Stimulated activated CD8-positive, alpha-beta memory T cell treated with anti-CD3 and anti-CD28 coated beads, Interleukin-12 subunit alpha, Interleukin-12 subunit beta, amount 100 ng/mL, for 1 hour (primary cell): ENCODE data around the gene RAPGEF6.
"Not testable (repeated sequence)": the region's sequence is repeated elsewhere in the genome, so short reads cannot be mapped to it uniquely, and the experiment has no call there.

Source experiments
- DNase-seq: peaks from one replicate; pipeline ENCODE4 v3.0.0-alpha.2; 2020; ENCODE audit warnings: low read depth

The RAPGEF6 gene

DNA sequence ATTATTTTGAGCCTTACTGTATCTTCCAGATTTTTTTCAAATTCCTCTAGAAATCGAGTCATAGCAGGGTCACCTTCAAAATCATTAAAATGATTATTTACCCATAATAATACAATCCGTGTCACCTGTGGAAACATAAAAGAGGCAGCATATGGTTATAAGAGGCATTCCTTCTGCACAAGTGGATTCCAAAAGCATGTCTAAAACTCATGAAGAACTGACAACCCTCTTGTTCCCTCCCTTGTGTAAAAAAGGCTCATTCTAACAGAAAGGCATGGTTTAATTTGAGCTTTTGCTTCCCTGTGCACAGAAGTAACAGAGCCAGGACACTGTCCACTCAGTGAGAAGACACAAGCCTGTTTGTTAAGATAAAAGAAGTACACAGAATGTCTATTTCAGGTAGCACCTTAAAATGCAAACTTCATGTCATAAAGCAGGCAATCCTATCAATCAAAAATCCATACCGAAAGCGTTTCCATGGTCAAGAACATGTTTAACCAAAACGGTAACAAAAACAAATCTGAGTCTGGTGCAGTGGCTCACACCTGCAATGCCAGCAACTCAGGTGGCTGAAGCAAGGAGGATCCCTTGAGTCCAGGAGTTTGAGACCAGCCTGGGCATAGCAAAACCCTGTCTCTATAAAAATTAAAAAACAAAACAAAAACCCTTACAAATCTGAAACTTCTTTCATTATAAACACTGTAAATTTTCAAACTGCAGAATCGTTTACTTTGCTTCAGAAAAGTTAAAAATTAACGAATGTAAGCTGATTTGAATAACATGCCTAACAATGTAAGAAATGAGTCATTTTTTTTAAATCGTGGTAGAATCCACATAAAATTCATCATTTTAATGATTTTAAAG is 139.3 kb downstream of the RAPGEF6 start:
- DNase-seq: no peak

DNA sequence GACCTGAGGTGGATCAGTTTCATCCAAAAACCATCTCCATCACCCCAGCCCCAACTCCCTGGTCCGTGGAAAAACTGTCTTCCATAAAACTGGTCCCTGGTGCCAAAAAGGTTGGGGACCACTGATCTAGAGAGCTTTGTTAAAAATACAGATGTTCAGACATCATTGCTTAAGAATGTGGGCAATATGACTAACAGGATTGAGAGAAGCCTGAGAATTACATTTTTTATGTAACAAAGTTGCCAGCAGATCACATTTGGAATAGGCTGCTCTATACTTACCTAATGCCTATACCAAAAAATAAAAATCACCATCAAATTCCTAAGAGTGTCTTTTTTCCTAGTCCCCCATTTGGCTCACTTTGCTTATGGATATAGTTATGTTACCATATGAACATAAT is 143.3 kb downstream of the RAPGEF6 start:
- DNase-seq: no peak

DNA sequence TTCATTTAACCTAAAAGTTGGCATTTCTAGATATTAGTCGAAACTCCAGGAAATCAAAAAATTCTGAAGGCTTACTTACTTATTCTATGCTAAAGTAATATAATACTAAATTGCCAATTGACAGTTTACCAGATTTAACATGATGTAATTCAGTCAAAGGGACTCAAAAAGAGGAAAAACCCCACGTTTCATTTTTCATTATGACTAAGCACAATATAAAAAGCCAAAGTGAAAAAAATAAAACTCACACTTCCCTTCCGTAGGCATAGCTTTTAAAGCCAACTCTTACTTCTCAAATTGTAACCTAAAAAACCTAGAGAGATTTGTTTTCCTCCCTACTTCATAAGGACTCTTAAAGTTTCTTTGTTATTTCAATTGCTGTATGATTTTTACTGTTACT is 146.6 kb downstream of the RAPGEF6 start:
- no peak for DNase-seq

DNA sequence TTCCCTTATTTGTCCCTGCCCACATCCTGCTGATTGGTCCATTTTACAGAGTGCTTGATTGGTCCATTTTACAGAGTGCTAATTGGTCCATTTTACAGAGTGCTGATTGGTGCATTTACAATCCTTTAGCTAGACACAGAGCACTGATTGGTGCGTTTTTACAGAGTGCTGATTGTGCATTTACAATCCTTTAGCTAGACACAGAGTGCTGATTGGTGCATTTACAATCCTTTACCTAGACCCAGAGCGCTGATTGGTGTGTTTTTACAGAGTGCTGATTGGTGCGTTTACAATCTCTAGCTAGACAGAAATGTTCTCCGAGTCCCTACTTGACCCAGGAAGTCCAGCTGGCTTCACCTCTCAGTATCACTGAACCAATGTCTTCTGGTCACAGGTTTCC is 147.7 kb downstream of the RAPGEF6 start:
- not testable (repeated sequence) for DNase-seq

DNA sequence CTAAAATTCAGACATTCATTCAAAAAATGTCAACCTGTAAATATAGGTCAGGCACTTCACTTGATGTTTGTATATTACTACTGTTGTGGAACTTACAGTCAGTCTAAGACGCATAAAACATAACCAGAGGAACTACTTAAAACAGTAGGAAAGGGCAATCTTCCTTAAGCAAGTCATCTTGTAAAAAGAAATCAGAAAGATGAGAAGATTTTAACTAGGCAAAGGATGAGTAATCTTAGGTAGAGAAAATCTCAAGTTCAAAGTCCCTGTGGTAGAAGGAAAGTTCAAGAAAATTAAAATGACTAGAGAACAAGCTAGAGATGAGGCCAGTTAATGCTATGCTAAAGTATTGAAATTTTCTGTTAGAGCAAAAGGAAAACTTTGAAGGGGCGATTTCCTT is 152.4 kb downstream of the RAPGEF6 start:
- DNase-seq: no peak

DNA sequence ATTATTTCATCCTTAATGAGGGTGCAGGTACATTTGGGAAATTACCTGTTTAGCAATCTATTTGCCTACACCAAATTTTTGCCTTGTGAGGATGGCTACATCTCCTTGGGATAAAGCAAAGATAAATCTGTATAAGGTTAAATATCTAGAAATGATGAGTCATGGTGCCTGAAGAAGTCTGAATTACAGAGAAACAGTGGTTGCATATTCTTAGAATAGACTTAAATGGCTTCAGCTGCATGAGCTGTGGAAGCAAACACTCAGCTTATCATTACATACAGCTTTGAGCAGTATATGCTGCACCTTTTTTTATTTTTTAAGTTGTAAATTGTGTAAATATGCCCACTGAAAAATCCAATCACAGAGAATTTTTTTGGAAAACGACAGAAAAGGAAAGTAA is 153.5 kb downstream of the RAPGEF6 start:
- no peak for DNase-seq

DNA sequence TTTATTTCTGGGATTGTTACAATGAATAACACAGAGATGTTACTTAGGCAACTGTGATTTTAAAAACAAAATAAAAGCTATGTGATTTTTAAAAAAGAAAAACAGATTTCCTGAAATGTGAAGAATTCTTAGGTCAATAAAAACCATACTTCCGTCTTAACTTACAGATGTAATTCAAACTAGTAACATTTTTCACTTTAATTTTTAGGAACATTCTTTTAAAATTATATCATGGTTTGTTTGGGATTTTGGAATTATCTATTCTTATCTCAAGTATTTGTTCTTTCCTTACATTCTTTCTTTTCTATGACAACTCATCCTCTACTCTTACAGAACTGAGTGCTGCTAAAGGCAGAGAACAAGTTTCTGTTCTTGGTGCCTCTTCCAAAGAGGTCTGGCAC is 159.5 kb downstream of the RAPGEF6 start:
- no peak for DNase-seq

DNA sequence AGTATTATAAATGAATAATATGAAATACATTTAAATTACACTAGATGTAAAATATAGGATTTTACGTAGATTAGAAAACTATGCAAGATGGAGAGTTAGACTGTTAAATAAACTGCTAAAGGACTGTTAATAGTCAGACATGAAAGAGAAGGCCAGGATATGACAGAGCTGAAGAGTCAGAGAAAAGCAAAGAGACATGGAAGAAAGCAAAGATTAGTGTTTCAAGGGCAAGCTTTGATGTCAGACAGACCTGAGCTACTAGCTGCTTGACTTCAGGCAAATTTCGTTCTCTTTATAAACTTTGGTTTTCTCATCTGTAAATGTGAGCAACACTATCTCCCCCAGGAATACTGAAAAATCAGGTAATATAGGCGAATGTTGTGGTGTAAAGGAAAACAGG is 161.3 kb downstream of the RAPGEF6 start:
- no peak for DNase-seq

DNA sequence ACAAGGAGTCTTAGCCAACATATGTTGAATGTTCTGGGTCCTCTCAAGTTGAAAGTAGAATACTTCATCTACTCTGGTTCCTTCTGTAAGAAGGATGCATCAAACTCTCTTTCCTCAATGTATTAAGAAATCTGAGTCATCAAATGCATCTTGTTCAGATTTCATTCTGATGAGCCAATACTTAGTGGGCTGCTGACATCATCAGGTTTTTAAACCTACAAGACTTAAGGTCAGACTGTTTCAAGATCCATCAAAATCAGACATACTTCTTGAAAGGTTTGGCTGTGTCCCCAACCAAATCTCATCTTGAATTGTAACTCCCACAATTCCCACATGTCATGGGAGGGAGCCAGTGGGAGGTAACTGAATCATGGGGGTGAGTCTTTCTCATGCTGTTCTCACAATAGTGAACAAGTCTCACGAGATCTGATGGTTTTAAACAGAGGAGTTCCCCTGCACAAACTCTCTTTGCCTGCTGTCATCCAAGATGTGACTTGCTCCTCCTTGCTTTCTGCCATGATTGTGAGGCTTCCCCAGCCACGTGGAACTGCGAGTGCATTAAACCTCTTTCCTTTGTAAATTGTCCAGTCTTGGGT is 168.8 kb downstream of the RAPGEF6 start:
- no peak for DNase-seq

DNA sequence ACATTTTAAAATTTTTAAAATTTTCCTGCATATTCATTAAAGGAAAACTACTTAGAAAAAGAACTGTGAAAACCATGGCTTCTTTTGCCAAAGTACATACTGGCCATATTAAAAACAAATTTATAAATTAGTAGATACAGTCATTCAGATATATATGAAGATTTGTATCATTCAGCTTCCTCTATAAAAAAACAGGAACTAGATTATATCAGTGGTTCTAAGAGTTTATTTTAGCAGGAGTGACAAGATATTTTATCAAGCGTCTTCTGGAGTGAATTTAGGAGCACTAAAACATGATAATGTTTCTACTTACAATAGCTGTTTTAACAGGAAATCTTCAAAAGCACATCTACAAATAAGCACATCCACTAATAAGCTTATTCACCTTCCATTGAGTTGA is 171.4 kb downstream of the RAPGEF6 start:
- no peak for DNase-seq

DNA sequence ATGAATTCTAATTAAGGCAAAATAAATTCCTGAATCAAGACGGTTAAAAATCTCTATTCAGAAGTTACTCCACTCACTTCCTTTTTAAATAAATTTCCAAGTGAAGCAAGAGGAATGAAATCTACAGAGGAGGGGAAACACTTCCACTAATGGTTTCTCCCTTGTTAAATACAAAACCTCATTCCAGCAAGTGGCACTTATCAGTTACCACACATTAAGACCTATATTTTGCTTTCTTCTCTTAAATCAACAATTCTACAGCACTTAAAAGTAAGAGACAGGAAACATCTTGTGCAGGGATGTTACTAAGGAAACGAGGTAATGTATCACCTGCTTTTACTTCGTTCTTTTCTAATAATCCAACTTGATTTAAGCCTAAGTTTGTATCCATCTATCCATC is 172.6 kb downstream of the RAPGEF6 start:
- DNase-seq: no peak

DNA sequence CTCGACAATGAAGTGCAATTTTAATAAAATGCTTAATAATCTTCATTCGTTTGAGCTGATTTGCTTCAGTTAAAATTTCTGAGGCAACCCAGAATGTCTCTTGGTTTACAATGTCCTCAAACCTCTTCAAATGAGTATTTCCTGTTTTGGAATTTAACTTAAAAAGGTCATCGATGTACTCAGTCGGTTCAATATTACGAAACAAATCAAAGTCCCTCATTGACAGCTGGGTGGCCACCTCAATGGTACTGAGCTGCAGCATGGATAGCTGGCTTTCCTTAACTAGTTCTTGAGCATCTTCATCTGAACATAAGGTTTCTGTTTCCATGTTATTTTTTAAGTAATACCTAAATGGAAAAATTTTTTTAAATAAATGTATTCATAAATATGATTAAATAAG is 173.3 kb downstream of the RAPGEF6 start:
- DNase-seq: no peak

DNA sequence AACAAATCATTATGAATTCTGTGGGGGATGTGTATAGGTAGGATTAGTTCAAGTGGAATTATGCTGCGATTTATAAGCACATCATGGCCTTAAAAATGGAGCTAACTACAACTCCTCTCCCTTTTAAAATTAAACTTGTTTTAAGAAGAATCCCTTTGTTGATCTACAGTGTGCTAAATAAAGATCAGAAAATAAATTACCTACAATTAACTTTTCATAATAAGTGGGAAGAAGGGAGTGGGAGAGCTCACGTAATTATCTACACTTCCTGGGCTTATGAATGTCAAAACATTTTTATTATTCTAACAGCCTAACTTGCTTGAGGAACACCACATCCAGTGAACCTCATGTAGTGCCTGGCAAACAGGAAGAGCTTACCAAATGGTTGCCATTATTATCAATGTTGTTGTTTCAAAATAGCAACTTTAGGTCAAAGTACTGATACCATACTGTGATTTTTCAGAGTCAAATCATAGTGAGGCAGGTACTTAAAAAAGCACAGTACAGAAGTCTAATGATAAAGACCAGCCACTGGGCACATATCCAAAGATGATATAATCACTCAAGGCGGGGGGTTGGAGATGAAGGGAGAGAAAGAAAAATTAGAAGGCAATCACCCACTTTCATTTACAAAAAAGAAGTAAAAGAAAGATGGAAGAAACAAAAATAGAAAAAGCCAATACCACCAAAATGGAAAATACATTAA is 174.0 kb downstream of the RAPGEF6 start:
- DNase-seq: no peak

DNA sequence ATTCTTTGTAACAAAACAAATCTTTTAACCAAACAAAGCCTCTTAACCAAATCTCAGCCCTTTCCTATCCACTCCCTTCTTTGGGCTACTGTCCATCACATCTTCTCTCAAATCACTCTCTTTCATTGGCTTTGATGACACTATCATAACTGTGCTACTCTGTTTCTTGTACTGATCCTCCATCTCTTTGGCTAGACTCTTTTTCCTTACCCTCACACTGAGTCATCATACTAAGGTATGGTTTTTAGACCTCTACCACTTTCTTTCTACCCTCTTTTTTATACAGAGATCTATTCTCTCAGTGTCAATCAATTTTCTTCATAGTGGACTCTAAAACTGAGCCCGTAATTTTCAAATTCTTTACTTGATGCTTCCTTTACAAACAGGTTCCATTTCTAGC is 174.9 kb downstream of the RAPGEF6 start:
- DNase-seq: no peak

DNA sequence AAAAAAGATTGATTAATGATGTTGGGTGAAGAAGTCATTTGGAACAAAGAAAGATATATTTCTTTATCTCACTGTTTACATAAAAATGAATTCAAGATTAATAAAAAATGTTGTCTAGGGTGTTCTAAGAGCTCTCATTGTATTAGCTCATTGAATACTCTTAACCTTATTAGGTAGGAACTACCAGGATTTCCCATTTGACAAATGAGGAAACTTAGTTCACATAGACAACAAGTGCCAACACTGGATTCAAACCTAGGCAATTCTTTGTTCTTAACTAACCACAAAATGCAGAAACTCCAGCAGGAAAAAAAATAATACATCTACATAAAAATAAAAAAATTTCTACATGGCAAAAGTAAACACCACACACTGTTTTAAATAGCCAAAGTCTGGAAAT is 175.8 kb downstream of the RAPGEF6 start:
- DNase-seq: no peak

DNA sequence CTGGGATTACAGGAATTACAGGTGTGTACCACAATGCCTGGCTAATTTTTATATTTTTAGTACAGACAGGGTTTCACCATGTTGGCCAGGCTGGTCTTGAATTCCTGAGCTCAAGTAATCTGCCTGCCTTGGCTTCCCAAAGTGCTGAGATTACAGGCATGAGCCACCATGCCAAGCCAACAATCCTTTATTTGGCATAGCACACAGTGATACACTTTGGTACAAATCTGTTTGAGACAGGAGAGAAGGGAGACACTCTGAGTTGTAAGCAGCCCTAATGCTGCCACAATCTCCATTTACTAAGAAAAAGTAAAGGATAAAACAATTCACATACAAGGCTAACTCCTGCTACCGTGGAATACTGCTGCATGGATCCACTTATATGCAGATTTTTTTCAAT is 177.8 kb downstream of the RAPGEF6 start:
- DNase-seq: no peak

DNA sequence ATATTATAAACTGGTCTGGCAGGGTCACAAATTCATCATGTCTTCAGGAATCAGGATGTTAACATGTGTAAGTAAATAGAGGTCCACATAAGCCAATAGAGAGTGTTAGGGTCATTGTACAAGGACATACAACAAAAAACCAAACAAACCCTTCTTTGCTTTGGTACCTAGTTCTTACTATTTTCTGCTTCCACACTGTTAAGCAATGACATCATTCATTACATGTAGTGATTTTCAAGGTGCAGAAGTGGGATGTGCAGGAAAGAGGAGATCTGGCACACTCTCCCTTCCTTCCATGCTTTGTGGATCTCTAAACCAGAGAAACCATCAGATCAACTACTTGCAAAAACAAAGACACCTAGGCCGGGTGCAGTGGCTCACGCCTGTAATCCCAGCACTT is 184.1 kb downstream of the RAPGEF6 start:
- no peak for DNase-seq

DNA sequence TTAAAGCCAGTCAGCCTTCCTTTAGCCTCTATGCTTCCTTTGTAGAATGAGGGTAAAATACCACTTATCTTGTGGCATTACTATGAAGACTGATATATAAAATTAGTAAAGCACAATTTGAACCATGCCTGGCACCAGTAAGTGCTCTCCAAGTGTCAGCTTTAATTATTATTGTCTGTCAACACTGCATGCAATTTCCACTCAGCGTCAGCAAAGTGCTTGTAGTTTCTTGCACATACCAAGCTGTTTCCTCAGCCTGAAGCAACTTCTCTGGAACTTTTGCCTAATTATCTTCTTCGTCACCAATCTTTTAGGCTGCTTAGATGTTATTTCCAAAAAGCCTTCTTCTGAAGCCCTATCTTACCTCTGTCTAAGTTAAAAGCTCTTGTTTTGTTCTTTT is 193.8 kb downstream of the RAPGEF6 start:
- no peak for DNase-seq

DNA sequence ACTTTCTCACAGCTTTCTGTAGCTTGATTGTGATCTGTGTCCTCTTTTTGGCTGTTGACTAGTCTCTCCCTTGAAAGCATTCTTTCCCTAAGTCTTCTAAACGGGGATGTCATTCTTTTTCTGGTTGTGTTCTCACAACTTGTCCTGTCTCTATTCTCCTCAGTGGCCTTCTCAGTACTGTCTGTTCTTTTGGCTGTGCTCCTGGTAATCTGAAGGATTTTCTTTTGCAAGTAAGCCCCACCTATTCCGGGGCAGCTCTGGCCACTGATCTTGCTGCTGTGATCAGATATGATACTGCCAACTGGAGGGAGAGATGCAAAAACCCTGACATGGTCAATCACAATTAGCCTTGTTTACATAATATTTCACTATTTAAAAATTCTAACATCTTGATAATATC is 198.9 kb downstream of the RAPGEF6 start:
- no peak for DNase-seq

DNA sequence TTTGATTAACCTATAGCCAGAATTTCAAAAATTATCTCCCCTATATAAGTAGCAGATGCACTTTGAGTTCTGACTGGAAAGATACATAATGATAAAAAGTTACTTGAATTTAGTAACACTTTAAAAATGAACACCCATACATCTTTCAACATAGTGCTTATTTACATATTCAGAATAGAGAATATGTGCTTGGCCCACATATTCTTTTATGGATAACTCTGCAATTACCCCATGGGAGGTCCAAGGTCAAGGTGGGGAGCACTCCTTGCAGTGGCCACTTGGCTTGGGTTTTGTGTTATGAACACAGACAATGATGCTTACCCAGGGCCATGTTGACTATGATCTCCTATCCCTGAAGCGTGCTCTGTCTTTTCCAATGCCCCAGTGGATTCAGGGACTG is 201.9 kb downstream of the RAPGEF6 start:
- DNase-seq: no peak

DNA sequence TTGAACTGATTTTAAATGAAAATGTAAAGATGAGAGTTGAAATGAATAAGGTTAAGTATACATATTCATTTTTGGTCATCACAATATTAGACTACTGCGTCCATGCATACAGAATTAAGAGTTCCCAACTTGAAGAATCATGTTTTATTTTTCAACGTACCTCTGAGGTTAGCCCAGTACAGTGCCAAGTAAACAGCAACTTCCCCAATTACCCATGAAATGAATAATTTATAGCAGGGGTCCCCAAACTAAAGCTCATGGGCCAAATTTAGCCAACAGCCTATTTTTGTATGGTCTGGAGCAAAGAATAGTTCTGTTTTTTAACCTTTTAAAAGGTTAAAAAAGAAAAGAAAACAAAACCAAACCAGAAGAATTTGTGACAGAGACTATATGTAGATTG is 203.2 kb downstream of the RAPGEF6 start:
- DNase-seq: no peak

DNA sequence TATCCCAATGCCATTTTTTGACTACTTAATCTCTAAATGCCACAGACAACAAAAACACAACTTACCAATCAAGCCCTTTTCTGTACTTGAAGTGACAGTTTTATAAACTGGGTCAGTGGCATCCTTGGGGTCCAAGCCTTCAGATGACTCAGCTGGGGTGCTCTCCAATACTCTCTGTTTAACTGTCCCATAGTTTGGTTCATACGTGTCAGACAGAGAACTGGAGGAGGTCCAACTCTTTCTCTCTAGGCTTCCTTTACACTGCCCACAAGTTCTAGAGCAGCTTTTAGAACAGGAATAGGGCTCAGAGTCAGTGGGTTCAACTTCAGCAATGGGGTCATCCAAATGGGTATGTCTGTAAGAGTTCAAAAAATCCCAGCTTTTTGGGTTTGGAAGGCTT is 204.2 kb downstream of the RAPGEF6 start:
- no peak for DNase-seq

DNA sequence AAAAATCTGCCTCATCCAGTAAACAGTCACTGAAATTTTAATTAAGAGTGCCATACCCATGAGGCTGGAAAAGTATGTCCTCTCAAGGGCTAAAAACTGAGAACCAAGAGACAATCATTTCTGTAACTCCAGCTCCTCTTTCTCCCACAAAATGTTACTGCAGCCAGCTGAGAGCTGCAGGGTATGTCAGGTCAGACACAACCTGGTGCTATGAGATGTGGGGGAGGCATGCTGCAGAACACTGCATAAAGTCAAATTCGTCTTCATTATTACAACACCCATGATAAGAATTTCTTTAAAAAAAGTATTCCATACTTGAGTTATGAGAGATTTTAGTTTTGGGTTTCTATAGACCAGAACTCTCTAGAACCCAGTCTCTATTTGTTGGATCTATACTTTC is 209.0 kb downstream of the RAPGEF6 start:
- DNase-seq: no peak
